ENCODE data around the gene GTF3C1. TPM values are rescaled to one million over a fixed set of nuclear protein-coding genes. Genes with fewer than 3 reads are reported as not detected.

The GTF3C1 gene
- total RNA-seq, 1 experiment from 2014 or later = 75.2 TPM

DNA sequence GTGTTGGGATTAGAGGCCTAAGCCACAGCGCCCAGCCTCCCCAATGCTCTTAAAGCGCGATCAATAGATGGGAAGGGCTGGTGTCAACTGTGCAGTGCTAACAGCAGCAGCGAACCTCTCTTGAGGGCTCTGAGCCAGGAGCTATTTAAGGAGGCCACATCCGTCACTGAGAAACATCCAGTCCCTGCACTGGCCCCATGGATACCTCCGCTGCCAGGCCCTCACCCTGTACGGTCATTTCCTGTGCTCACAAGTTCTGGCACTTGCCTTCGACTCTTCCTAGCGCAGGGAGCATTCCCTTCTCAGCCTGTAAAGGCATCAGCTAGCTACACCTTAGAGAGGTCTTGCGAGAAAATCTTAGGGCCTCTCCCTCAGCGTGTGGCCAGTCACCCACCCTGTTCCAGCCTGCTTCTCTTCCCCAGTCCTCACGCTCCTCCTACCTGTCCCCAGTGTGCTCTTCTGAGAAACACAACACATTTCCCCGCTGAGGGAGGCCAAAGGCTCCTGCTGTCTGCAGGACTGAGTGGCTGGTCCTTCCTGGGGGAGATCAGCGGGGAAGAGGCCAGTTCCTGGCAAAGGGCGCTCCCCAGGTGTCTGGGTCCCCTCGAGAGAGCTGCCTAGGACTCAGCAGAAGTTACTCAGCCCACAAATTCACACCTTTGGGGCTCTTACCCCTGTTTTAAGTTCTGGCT is 28.6 kb downstream of the GTF3C1 start:
- peak; percentile 67 for DNase-seq (ENCODE audit: low spot score)

DNA sequence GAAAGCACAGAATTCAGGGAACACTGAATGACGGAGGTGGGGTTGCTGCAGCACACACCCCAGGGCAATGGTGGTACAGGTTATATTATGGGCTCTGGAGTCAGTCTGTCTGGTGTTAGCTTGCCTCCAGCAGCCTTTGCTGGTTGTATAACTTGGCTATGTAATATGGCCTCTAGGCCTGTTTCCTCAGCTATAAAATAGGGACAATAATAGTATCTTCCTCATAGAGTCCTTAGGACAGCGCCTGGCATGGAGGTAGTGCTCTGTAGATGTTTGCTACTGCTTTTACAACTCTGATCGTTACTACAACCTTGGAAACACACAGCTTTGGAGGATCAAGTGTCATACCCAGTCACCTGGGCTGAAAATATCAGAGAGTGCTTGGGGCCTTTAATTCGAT is 31.5 kb downstream of the GTF3C1 start:
- DNase-seq (ENCODE audit: low spot score) = no peak

GRCh38 chr16:27517664-27518063 is 32.0 kb downstream of the GTF3C1 start:
- DNase-seq (ENCODE audit: low spot score) = no peak

- no peak for DNase-seq (ENCODE audit: low spot score)
These were observed 33.3 kb downstream of the GTF3C1 start for GRCh38 chr16:27516365-27516764.

DNA sequence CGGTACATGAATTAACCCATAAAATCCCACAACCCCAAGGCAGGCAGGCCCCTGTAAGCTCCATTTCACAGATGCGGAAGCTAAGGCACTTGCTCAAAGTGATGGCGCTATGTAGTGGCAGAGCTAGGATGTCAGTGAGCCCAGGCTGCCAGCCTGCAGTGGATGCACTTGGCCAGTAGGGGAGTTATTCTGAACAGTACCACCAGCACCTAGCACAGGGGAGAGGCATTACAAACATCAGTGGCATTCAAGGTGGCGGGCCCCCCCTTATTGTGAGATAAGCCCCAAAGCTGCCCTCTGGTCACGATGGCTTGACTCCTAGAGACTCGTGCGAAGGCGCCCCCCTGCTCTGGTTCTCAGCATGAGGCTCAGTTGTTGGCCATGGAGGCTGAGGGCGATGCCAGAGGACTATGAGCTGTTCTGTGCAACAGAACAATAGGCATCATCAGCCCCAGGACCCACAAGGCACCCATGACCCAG is 33.8 kb downstream of the GTF3C1 start:
- peak; percentile 27 for DNase-seq (ENCODE audit: low spot score)

DNA sequence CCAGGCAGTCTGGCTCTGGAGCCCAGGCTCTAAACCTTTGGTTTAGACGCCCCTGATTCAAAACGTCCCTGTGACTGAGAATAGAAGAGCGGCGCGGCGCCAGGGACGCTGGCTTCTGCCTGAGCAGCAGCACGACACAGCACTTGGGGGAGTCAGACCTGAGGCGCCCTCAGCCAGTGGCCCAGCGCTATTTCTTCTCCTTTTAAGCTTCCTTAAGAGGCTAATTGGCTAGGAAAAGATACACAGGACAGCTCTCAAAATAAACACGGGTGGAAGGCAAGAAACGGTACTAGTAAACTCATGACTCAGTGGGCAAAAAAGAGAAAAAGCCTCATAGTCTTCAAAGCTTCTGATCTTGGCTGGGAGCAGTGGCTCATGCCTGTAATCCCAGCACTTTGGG is 34.9 kb downstream of the GTF3C1 start:
- no peak for DNase-seq (ENCODE audit: low spot score)

GRCh38 chr16:27511657-27512448 is 37.9 kb downstream of the GTF3C1 start:
- DNase-seq (ENCODE audit: low spot score) = no peak

DNA sequence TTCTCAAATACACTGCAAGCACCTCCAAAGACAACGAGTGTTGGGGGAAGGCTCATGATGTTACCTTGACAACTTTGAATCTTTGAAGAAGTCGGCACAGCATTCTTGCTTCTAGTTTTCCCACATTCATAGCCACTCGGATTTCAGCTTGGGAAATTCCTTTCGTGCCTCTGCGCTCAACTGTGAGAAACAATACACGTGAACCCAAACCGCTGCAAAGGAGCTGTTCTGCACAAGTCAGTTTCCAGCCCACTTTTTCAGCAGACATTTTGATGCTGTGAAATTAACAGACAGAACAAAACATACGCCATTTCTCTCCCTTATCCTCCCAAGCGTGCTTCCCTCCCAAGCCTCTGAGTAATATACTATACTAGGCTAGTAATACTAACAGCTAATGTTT is 41.2 kb downstream of the GTF3C1 start:
- no peak for DNase-seq (ENCODE audit: low spot score)

- no peak for DNase-seq (ENCODE audit: low spot score)
These were observed 42.9 kb downstream of the GTF3C1 start for GRCh38 chr16:27506771-27507170.

GRCh38 chr16:27505297-27506236 is 44.1 kb downstream of the GTF3C1 start:
- DNase-seq (ENCODE audit: low spot score) = no peak

DNA sequence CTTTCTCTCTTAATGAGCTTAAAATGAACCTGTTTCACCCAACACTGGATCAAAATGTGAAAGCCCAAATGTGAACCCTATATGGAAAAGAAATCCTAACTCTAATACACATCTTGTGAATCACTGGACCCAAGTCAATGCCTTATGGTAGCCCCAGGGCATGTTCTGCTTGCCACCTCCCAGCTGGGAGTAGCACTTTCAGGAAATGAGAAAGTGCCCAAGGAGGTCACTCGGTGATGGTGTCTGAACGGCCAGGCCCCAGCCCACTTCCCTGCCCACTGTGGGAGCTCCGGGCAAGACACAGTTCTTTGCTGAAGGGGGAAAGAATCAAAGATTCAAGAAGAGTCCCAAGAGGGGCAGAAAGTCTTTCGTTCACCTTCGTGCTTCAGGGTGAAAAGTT is 46.1 kb downstream of the GTF3C1 start:
- DNase-seq (ENCODE audit: low spot score) = no peak

- DNase-seq (ENCODE audit: low spot score) = no peak
These were observed 48.9 kb downstream of the GTF3C1 start for GRCh38 chr16:27500801-27501200.

- no peak for DNase-seq (ENCODE audit: low spot score)
These were observed 50.1 kb downstream of the GTF3C1 start for GRCh38 chr16:27499659-27500055.

- DNase-seq (ENCODE audit: low spot score) = no peak
These were observed 50.6 kb downstream of the GTF3C1 start for GRCh38 chr16:27498916-27499658.

- DNase-seq (ENCODE audit: low spot score) = no peak
These were observed 51.5 kb downstream of the GTF3C1 start for GRCh38 chr16:27498031-27498825.

DNA sequence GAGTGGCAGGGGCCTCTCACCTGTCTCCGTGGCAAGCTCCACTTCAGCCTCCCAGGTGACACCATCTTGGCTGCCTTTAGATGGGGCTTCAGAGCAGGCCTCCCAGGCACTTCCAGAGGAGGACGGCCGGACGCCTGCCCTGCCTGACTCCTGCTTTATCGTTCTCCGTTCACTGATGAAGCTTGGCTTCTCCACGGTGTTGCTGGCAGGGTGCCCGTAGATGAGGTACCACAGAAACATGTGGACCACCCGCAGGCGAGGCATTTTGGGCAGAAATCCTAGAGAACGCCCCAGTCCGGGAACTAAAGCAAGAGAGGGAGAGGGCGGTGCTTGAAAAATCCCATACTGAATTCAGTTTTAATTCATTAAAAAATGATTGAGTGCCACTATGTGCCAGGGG is 54.5 kb downstream of the GTF3C1 start:
- no peak for DNase-seq (ENCODE audit: low spot score)

- no peak for DNase-seq (ENCODE audit: low spot score)
These were observed 57.1 kb downstream of the GTF3C1 start for GRCh38 chr16:27492588-27492979.

- DNase-seq (ENCODE audit: low spot score) = no peak
These were observed 57.7 kb downstream of the GTF3C1 start for GRCh38 chr16:27491894-27492587.

DNA sequence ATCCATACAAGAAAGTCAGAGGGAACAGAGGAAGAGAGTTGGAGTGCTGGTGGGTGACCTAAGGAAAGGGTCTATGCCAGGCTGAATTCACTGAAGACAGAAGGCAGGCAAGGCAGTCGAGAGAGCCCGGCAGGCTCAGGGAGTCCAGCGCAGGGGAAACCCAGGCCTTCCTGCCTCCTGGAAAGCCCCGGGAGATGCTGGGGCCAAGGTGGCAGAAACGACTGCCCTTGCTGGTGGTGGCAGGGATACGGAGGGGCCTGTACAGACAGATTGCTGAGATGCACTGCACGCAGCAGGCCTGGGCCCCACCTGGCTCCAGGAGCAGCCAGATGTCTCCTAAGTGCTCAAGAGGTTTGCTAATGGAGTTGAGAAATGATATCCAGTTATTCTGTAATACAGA is 59.8 kb downstream of the GTF3C1 start:
- DNase-seq (ENCODE audit: low spot score) = no peak

DNA sequence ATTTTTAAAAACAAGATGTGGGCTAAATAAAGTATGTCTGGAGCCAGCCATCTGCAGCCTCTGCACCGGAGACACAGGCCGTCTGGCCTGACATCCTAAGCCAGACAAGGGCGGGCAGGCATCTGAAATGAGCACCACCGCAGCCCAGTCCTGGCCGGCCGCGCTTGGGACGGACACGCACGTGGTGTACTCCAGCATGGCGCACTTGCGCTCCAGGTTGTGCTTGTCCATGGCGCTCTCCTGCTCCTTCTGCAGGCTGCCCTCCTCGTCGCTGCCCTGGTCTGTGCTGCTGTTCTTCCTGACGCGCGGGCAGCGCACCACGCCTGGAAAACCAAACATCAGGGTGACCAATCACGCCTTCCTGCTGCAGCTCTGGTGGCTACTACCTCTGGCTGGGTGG is 60.3 kb downstream of the GTF3C1 start:
- no peak for DNase-seq (ENCODE audit: low spot score)

Measured in A172 (cell line).